SK-N-SH treated with all-trans-retinoic acid at 6 μM for 48 hours (cell line): Measurements from ENCODE around the gene MAP7.
"Not testable (repeated sequence)": the region's sequence is repeated elsewhere in the genome, so short reads cannot be mapped to it uniquely, and the experiment has no call there.

Experiments
- ATAC-seq: fragments of 200-7000 bp; cut with Tn5 transposase; 3 replicates; pipeline ENCODE4 v1.9.1; 2020; ENCODE audit warnings: mild to moderate bottlenecking, moderate library complexity
- ARNTL ChIP-seq: fragments of 450-650 bp; formaldehyde crosslinking; IDR thresholded peaks from 2 replicates; pipeline ENCODE4 v1.5.0; 2020; ENCODE audit warnings: low read depth, mild to moderate bottlenecking, moderate library complexity, borderline replicate concordance
- BACH2 ChIP-seq: fragments of 250-450 bp; sonication (Bioruptor Pico); IDR thresholded peaks from 2 replicates; pipeline ENCODE4 v1.9.0; 2021; ENCODE audit warnings: mild to moderate bottlenecking, borderline replicate concordance
- ESRRG ChIP-seq: fragments of 250-450 bp; sonication (Bioruptor Pico); IDR thresholded peaks from 2 replicates; pipeline ENCODE4 v1.6.1; 2021; ENCODE audit warnings: mild to moderate bottlenecking
- GLIS3 ChIP-seq: fragments of 250-450 bp; sonication (Bioruptor Pico); IDR thresholded peaks from 2 replicates; pipeline ENCODE4 v1.5.0; 2020; ENCODE audit warnings: mild to moderate bottlenecking, moderate library complexity
- ISL1 ChIP-seq: fragments of 250-450 bp; sonication (Bioruptor Pico); IDR thresholded peaks from 2 replicates; pipeline ENCODE4 v2.1.2; 2022; ENCODE audit warnings: mild to moderate bottlenecking, moderate library complexity
- OSR1 ChIP-seq: fragments of 250-450 bp; sonication (Bioruptor Pico); IDR thresholded peaks from 2 replicates; pipeline ENCODE4 v1.8.0; 2022; ENCODE audit warnings: moderate library complexity, mild to moderate bottlenecking, inconsistent platforms
- RARB ChIP-seq: fragments of 250-450 bp; sonication (Bioruptor Pico); IDR thresholded peaks from 2 replicates; pipeline ENCODE4 v1.8.0; 2021; ENCODE audit warnings: mild to moderate bottlenecking, moderate library complexity
- SNAI2 ChIP-seq: fragments of 250-450 bp; sonication (Bioruptor Pico); IDR thresholded peaks from 2 replicates; pipeline ENCODE4 v1.5.0; 2020; ENCODE audit warnings: mild to moderate bottlenecking, moderate library complexity
- TCF4 ChIP-seq: fragments of 250-450 bp; sonication (Bioruptor Pico); IDR thresholded peaks from 2 replicates; pipeline ENCODE4 v1.8.0; 2021; ENCODE audit warnings: mild to moderate bottlenecking, moderate library complexity, borderline replicate concordance
- TOX ChIP-seq: fragments of 250-450 bp; sonication (Bioruptor Pico); IDR thresholded peaks from 2 replicates; pipeline ENCODE4 v1.8.0; 2021; ENCODE audit warnings: mild to moderate bottlenecking, moderate library complexity, borderline replicate concordance
- ZC3H10 ChIP-seq: fragments of 250-450 bp; sonication (Bioruptor Pico); IDR thresholded peaks from 2 replicates; pipeline ENCODE4 v1.5.1; 2021; ENCODE audit warnings: mild to moderate bottlenecking, moderate library complexity
- ZFP3 ChIP-seq: fragments of 250-450 bp; sonication (Bioruptor Pico); IDR thresholded peaks from 2 replicates; pipeline ENCODE4 v1.5.0; 2020; ENCODE audit warnings: mild to moderate bottlenecking, moderate library complexity
- ZFP30 ChIP-seq: fragments of 450-650 bp; formaldehyde crosslinking; IDR thresholded peaks from 2 replicates; pipeline ENCODE4 v1.5.0; 2022; ENCODE audit warnings: mild to moderate bottlenecking, moderate library complexity
- ZNF565 ChIP-seq: fragments of 450-650 bp; formaldehyde crosslinking; conservative IDR thresholded peaks from 2 replicates; pipeline ENCODE4 v1.5.0; 2020; ENCODE audit warnings: low read depth, mild to moderate bottlenecking, moderate library complexity
- ZNF70 ChIP-seq: fragments of 450-650 bp; formaldehyde crosslinking; IDR thresholded peaks from 2 replicates; pipeline ENCODE4 v1.5.0; 2020; ENCODE audit warnings: mild to moderate bottlenecking, moderate library complexity
- TF ChIP-seq, protein P1 (sequence below): fragments of 250-450 bp; sonication (Bioruptor Pico); IDR thresholded peaks from 2 replicates; pipeline ENCODE4 v1.5.0; 2020; ENCODE audit warnings: mild to moderate bottlenecking, moderate library complexity
- TF ChIP-seq, protein P2 (sequence below): fragments of 250-450 bp; sonication (Bioruptor Pico); IDR thresholded peaks from 2 replicates; pipeline ENCODE4 v1.5.1; 2020; ENCODE audit warnings: low read depth, mild to moderate bottlenecking, moderate library complexity
- TF ChIP-seq, protein P3 (sequence below): fragments of 250-450 bp; sonication (Bioruptor Pico); IDR thresholded peaks from 2 replicates; pipeline ENCODE4 v1.5.1; 2021; ENCODE audit warnings: mild to moderate bottlenecking, moderate library complexity
- TF ChIP-seq, protein P4 (sequence below): fragments of 250-450 bp; sonication (Bioruptor Pico); IDR thresholded peaks from 2 replicates; pipeline ENCODE4 v1.8.0; 2021; ENCODE audit warnings: low read depth, mild to moderate bottlenecking, moderate library complexity, borderline replicate concordance

The MAP7 gene

DNA sequence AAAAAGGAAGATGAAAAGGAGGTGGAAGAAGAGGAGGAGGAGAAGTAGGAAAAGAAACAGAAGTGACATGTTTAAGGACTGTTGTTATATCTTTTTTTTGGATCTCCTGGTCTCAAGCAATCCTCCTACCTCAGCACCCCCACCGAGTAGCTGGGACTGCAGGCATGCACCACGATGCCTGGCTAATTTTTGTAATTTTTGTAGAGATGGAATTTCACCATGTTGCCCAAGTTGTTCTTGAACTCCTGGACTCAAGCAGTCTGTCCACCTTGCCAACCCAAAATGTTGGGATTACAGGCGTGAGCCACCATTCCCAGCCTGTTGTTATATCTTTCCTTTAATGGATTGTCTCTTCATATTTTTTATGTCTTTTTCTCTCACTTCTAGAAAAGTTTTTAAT, 241.1 kb downstream of the MAP7 start:
- ATAC-seq, result no peak
- TF ChIP-seq ISL1 (CRISPR knock-in tag), result no peak
- TF ChIP-seq GLIS3 (CRISPR knock-in tag), result no peak
- no peak for TF ChIP-seq ARNTL (CRISPR knock-in tag)
- no peak for TF ChIP-seq ZNF70
- TF ChIP-seq ESRRG (CRISPR knock-in tag), result no peak
- TF ChIP-seq ZC3H10 (CRISPR knock-in tag), result no peak
- TF ChIP-seq, protein P1, sequence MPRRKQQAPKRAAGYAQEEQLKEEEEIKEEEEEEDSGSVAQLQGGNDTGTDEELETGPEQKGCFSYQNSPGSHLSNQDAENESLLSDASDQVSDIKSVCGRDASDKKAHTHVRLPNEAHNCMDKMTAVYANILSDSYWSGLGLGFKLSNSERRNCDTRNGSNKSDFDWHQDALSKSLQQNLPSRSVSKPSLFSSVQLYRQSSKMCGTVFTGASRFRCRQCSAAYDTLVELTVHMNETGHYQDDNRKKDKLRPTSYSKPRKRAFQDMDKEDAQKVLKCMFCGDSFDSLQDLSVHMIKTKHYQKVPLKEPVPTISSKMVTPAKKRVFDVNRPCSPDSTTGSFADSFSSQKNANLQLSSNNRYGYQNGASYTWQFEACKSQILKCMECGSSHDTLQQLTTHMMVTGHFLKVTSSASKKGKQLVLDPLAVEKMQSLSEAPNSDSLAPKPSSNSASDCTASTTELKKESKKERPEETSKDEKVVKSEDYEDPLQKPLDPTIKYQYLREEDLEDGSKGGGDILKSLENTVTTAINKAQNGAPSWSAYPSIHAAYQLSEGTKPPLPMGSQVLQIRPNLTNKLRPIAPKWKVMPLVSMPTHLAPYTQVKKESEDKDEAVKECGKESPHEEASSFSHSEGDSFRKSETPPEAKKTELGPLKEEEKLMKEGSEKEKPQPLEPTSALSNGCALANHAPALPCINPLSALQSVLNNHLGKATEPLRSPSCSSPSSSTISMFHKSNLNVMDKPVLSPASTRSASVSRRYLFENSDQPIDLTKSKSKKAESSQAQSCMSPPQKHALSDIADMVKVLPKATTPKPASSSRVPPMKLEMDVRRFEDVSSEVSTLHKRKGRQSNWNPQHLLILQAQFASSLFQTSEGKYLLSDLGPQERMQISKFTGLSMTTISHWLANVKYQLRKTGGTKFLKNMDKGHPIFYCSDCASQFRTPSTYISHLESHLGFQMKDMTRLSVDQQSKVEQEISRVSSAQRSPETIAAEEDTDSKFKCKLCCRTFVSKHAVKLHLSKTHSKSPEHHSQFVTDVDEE (CRISPR knock-in tag), result no peak
- TF ChIP-seq, all 23 proteins: peak for 0

DNA sequence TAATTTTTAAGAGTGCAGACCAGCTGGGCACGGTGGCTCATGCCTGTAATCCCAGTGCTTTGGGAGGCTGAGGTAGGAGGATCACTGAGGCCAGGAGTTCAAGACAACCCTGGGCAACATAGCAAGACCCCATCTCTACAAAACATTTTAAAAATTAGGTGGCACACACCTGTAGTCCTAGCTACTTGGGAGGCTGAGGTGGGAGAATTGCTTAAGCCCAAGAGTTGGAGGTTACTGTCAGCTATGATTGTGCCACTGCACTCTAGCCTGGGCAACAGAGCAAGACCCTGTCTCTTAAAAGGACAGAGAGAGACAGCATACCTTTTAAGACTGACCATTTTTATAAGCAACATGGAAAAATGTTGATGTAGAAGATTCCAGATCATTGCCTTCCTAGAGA, 241.8 kb downstream of the MAP7 start:
- not testable (repeated sequence) for ATAC-seq

DNA sequence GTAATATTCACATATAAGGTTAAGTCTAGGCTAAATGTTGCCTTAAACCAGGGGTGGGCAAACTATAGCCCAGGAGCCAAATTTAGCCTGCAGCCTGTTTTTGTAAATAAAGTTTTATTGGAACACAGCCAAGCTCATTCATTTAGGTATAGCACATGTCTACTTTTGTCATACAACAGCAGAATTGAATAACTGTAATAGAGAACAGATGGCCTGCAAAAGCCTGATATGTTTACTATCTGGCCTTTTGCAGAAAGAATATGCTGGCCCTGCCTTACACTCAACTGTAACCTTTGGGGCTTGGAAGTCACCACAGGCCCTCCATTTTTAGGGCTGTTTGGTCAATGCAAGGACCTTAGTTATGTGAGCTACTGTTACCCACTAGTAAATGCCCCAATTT, 242.9 kb downstream of the MAP7 start:
- TF ChIP-seq, protein P1 (CRISPR knock-in tag), result peak; percentile 59
- no peak for TF ChIP-seq ARNTL (CRISPR knock-in tag)
- TF ChIP-seq TCF4 (CRISPR knock-in tag), result peak; percentile 83
- no peak for TF ChIP-seq BACH2 (CRISPR knock-in tag)
- ATAC-seq, result peak; percentile 67; the same call in 1 of the 3 replicates

DNA sequence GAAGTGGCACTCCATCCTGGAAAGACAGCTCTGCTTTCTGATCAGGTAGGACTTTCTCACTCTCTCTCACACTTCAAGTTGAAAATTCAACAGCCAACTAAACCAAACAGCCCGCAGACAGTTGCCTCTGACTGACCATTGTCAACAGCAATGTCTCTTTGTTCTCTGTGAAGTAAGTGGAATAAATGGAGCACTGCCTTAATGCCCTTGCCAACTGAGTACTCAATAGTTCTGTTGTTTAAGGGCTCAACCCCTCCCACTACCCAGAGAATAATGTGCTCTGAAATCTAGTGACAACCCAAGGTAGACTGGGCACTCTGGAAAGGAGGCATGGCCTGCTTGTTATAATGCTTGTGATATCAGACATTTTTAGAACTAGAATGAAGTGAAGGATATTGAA, 243.8 kb downstream of the MAP7 start:
- ATAC-seq, result no peak
- TF ChIP-seq RARB (CRISPR knock-in tag) (no peak), GLIS3 (CRISPR knock-in tag) (no peak)

DNA sequence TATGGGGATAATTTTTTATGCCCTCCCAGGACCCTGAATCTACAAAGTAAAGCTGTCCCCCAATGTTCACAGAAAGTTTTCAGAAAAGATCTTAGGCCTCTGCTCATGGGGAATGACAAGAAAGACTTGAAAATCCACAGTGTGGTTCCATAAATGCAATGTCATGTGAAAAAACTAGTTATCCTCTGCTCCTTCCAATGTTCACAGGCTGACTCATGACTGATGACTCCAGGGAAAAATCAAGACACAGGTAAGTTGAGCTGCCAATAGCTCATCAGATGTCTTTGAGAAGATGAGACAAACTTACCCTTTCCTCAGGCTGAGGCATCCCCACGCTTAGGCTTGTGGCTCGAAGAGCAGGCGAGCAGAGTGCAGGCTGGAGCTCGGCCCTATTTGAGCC, 245.8 kb downstream of the MAP7 start:
- TF ChIP-seq ZFP3 (CRISPR knock-in tag) (no peak), RARB (CRISPR knock-in tag) (no peak), TOX (CRISPR knock-in tag) (no peak), ZC3H10 (CRISPR knock-in tag) (no peak), BACH2 (CRISPR knock-in tag) (no peak)
- TF ChIP-seq, protein P2, sequence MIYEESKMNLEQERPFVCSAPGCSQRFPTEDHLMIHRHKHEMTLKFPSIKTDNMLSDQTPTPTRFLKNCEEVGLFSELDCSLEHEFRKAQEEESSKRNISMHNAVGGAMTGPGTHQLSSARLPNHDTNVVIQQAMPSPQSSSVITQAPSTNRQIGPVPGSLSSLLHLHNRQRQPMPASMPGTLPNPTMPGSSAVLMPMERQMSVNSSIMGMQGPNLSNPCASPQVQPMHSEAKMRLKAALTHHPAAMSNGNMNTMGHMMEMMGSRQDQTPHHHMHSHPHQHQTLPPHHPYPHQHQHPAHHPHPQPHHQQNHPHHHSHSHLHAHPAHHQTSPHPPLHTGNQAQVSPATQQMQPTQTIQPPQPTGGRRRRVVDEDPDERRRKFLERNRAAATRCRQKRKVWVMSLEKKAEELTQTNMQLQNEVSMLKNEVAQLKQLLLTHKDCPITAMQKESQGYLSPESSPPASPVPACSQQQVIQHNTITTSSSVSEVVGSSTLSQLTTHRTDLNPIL, result no peak
- no peak for ATAC-seq

DNA sequence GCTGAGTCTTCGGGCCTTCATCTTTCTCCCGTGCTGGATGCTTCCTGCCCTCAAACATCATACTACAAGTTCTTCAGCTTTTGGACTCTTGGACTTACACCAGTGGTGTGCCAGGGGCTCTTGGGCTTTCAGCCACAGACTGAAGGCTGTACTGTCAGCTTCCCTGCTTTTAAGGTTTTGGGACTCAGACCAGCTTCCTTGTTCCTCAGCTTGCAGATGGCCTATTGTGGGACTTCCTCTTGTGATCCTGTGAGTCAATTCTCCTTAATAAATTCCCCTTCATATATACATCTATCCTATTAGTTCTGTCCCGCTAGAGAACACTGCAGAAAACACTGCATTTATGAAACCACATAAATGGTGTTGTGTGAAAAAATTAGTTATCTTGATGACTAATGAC, 246.7 kb downstream of the MAP7 start:
- ATAC-seq, result no peak

More for the DNA sequence above, 246.7 kb downstream of the MAP7 start:
- TF ChIP-seq ZNF565 (CRISPR knock-in tag) (no peak), ARNTL (CRISPR knock-in tag) (no peak), ZFP3 (CRISPR knock-in tag) (no peak), ZC3H10 (CRISPR knock-in tag) (no peak), ZFP30 (CRISPR knock-in tag) (no peak), OSR1 (no peak), TCF4 (CRISPR knock-in tag) (no peak), ISL1 (CRISPR knock-in tag) (no peak), SNAI2 (CRISPR knock-in tag) (no peak)
- TF ChIP-seq, protein P3, sequence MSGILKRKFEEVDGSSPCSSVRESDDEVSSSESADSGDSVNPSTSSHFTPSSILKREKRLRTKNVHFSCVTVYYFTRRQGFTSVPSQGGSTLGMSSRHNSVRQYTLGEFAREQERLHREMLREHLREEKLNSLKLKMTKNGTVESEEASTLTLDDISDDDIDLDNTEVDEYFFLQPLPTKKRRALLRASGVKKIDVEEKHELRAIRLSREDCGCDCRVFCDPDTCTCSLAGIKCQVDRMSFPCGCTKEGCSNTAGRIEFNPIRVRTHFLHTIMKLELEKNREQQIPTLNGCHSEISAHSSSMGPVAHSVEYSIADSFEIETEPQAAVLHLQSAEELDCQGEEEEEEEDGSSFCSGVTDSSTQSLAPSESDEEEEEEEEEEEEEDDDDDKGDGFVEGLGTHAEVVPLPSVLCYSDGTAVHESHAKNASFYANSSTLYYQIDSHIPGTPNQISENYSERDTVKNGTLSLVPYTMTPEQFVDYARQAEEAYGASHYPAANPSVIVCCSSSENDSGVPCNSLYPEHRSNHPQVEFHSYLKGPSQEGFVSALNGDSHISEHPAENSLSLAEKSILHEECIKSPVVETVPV (CRISPR knock-in tag), result no peak
- TF ChIP-seq, protein P4, sequence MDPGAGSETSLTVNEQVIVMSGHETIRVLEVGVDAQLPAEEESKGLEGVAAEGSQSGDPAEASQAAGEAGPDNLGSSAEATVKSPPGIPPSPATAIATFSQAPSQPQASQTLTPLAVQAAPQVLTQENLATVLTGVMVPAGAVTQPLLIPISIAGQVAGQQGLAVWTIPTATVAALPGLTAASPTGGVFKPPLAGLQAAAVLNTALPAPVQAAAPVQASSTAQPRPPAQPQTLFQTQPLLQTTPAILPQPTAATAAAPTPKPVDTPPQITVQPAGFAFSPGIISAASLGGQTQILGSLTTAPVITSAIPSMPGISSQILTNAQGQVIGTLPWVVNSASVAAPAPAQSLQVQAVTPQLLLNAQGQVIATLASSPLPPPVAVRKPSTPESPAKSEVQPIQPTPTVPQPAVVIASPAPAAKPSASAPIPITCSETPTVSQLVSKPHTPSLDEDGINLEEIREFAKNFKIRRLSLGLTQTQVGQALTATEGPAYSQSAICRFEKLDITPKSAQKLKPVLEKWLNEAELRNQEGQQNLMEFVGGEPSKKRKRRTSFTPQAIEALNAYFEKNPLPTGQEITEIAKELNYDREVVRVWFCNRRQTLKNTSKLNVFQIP (CRISPR knock-in tag), result no peak
